PC-3 (cell line): ENCODE results near the gene PRPSAP2. TPM values are rescaled to one million over a fixed set of nuclear protein-coding genes. Genes with fewer than 3 reads are reported as not detected.

Experiments used
- ATAC-seq: fragments of 200-7000 bp; cut with Tn5 transposase; 2 replicates; pipeline ENCODE4 v1.9.1; 2020; ENCODE audit warnings: mild to moderate bottlenecking, moderate library complexity
- BruUV-seq: library from RNA; stranded (reverse); fragments of 400-500 nt; replicated peaks from 2 replicates; lab custom pipeline; 2021; lab: Mats Ljungman, UMichigan
- CTCF ChIA-PET: fragments of 300-600 bp; sonication (Branson Sonifier 250); formaldehyde crosslinking; loops from one replicate; lab custom pipeline; 2022; ENCODE audit warnings: antibody characterized with exemption; lab: Charles Lee
- POLR2A ChIA-PET: fragments of 300-600 bp; sonication (Branson Sonifier 250); formaldehyde crosslinking; loops from one replicate; lab custom pipeline; 2022; ENCODE audit warnings: antibody characterized with exemption; ENCODE audit not compliant: unreplicated experiment; lab: Charles Lee
- DNase-seq: peaks from one replicate; pipeline ENCODE4 v3.0.0-alpha.2; 2015
- H2AFZ ChIP-seq: fragments of 300-600 bp; sonication (generic); 2 replicates; pipeline ENCODE4 v1.6.0; 2016; ENCODE audit warnings: antibody characterized with exemption, low read length
- H3F3A ChIP-seq: fragments of 300-600 bp; sonication (generic); one replicate; pipeline ENCODE4 v1.6.0; 2017; ENCODE audit warnings: antibody characterized with exemption, low read length, control low read depth, mild to moderate bottlenecking; ENCODE audit not compliant: unreplicated experiment
- H3K27ac ChIP-seq: fragments of 300-600 bp; sonication (generic); 2 replicates; pipeline ENCODE4 v1.5.1; 2016; ENCODE audit warnings: mild to moderate bottlenecking, low read length
- H3K27me3 ChIP-seq: fragments of 300-600 bp; sonication (generic); 2 replicates; pipeline ENCODE4 v1.6.1; 2016; ENCODE audit warnings: low read length, mixed read lengths
- H3K36me3 ChIP-seq: fragments of 300-600 bp; sonication (generic); 2 replicates; pipeline ENCODE4 v1.6.1; 2016; ENCODE audit warnings: low read depth, mixed run types, low read length, mixed read lengths
- H3K4me1 ChIP-seq: fragments of 300-600 bp; sonication (generic); 2 replicates; pipeline ENCODE4 v1.5.1; 2016; ENCODE audit warnings: low read length; ENCODE audit not compliant: insufficient read depth
- H3K4me2 ChIP-seq: fragments of 300-600 bp; sonication (generic); 2 replicates; pipeline ENCODE4 v1.6.0; 2016; ENCODE audit warnings: low read length
- H3K4me3 ChIP-seq: fragments of 300-600 bp; sonication (generic); 2 replicates; pipeline ENCODE4 v1.5.1; 2016; ENCODE audit warnings: mild to moderate bottlenecking, low read length, mixed read lengths
- H3K79me2 ChIP-seq: fragments of 300-600 bp; sonication (generic); 2 replicates; pipeline ENCODE4 v1.6.1; 2017; ENCODE audit warnings: low read length, mixed read lengths
- H3K9ac ChIP-seq: fragments of 300-600 bp; sonication (generic); 2 replicates; pipeline ENCODE4 v1.6.0; 2016; ENCODE audit warnings: mild to moderate bottlenecking, low read length
- H3K9me2 ChIP-seq: fragments of 300-600 bp; sonication (generic); replicated peaks from 2 replicates; pipeline ENCODE4 v1.6.1; 2016; ENCODE audit warnings: mixed run types, low read length, mixed read lengths
- H3K9me3 ChIP-seq: fragments of 300-600 bp; sonication (generic); 2 replicates; pipeline ENCODE4 v1.6.1; 2016; ENCODE audit warnings: low read length, mixed read lengths
- H4K20me1 ChIP-seq: fragments of 300-600 bp; sonication (generic); 2 replicates; pipeline ENCODE4 v1.6.1; 2016; ENCODE audit warnings: low read length, mixed read lengths
- EZH2 ChIP-seq: fragments of 300-600 bp; sonication (generic); IDR thresholded peaks from one replicate; pipeline ENCODE4 v1.6.1; 2017; ENCODE audit warnings: antibody characterized with exemption, mild to moderate bottlenecking, low read length; ENCODE audit not compliant: unreplicated experiment
- EZH2phosphoT487 ChIP-seq: fragments of 300-600 bp; sonication (generic); IDR thresholded peaks from 2 replicates; pipeline ENCODE4 v1.6.1; 2018; ENCODE audit warnings: mild to moderate bottlenecking, antibody characterized with exemption, low read length, borderline replicate concordance
- intact Hi-C: fragments of 100-400 bp; cut with micrococcal nuclease; formaldehyde crosslinking; loops from 2 replicates; pipeline ENCODE4 v1.9.0; 2023
- total RNA-seq: library from RNA; depleted of rRNA; stranded (reverse); fragments of >200 nt; gene quantifications from 2 replicates; pipeline ENCODE4 v1.2.3, GENCODE V29; 2014
- TF ChIP-seq, protein P1 (sequence below): fragments of 300-600 bp; sonication (generic); conservative IDR thresholded peaks from 2 replicates; pipeline ENCODE4 v1.5.1; 2017; ENCODE audit warnings: antibody characterized with exemption, low read depth, mild to moderate bottlenecking, low read length

The PRPSAP2 gene
- total RNA-seq, 1 experiment from 2014 or later = 81.3 TPM

DNA sequence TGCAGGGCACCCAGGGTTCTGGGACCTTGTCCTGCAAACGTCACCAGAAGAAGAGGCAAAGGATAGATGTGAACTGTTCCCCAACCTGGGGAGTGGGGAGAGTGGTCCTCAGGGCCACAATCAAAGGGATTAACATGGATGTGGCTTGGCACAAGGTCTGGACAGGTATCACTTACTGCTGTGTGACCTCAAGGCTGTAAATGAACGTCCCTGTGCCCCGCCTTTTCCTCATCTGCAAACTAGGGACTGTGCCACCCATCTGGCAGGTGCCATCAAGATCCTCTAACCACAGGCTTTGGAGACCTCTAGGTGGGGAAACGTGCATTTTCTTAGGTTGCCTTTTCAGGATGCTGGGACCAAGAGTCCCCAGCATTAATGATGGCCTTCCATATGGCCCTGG lies 119.1 kb downstream of the PRPSAP2 start:
- Histone ChIP-seq H3K79me2 (no peaks in the 10 kb centered on the region), H3K27ac (no peak overlapping the region), H3F3A (no peaks in the 10 kb centered on the region), H3K9me2 (no peaks in the 10 kb centered on the region), H3K4me2 (no peak overlapping the region), H3K4me1 (peaks cover 11% of the 10 kb centered on the region), H4K20me1 (no peaks in the 10 kb centered on the region), H3K4me3 (no peak overlapping the region), H3K36me3 (no peaks in the 10 kb centered on the region), H2AFZ (no peak overlapping the region), H3K27me3 (no peaks in the 10 kb centered on the region), H3K9me3 (no peaks in the 10 kb centered on the region), H3K9ac (no peak overlapping the region)
- ChIA-PET POLR2A (no interaction called here), CTCF (no interaction called here)
- no peak for DNase-seq
- no peak for ATAC-seq
- intact Hi-C loops = no loop called here
- no peak for TF ChIP-seq EZH2phosphoT487
- TF ChIP-seq, protein P1, sequence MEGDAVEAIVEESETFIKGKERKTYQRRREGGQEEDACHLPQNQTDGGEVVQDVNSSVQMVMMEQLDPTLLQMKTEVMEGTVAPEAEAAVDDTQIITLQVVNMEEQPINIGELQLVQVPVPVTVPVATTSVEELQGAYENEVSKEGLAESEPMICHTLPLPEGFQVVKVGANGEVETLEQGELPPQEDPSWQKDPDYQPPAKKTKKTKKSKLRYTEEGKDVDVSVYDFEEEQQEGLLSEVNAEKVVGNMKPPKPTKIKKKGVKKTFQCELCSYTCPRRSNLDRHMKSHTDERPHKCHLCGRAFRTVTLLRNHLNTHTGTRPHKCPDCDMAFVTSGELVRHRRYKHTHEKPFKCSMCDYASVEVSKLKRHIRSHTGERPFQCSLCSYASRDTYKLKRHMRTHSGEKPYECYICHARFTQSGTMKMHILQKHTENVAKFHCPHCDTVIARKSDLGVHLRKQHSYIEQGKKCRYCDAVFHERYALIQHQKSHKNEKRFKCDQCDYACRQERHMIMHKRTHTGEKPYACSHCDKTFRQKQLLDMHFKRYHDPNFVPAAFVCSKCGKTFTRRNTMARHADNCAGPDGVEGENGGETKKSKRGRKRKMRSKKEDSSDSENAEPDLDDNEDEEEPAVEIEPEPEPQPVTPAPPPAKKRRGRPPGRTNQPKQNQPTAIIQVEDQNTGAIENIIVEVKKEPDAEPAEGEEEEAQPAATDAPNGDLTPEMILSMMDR = no peak
- TF ChIP-seq EZH2 = no peak
- BruUV-seq = no TSS peak

DNA sequence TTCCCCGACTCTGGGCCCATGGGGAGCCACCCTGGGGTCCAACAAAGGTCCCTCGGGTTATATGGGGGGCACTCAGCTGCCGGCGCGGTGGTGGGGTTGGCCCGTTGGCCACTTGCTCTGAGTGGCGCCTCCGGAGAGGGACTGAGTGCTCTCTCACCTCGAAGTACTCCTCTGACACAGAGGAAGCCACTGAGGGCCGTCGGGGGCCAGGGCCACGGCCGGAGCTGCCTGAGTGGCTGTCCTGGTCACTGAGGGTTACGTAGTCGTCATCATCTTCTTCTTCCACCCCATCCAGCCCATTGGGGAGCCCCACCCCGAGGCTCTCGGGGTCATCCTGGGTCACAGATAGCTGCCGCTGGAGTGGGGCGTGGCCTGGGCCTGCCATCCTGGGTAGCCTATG lies 119.7 kb downstream of the PRPSAP2 start:
- Histone ChIP-seq H3F3A (no peaks in the 10 kb centered on the region), H3K9me2 (no peaks in the 10 kb centered on the region), H4K20me1 (no peaks in the 10 kb centered on the region), H3K36me3 (no peaks in the 10 kb centered on the region), H3K79me2 (no peaks in the 10 kb centered on the region), H3K27me3 (no peaks in the 10 kb centered on the region), H3K4me2 (no peak overlapping the region), H2AFZ (no peak overlapping the region), H3K4me1 (peaks cover 17% of the 10 kb centered on the region), H3K9me3 (no peaks in the 10 kb centered on the region), H3K9ac (no peak overlapping the region), H3K27ac (no peak overlapping the region), H3K4me3 (no peak overlapping the region)
- TF ChIP-seq EZH2 (no peak), EZH2phosphoT487 (no peak)
- TF ChIP-seq, protein P1 = no peak
- CTCF ChIA-PET = no interaction called here
- ATAC-seq (no peak), DNase-seq (no peak)
- POLR2A ChIA-PET = no interaction called here
- no TSS peak for BruUV-seq
- intact Hi-C loops = no loop called here

DNA sequence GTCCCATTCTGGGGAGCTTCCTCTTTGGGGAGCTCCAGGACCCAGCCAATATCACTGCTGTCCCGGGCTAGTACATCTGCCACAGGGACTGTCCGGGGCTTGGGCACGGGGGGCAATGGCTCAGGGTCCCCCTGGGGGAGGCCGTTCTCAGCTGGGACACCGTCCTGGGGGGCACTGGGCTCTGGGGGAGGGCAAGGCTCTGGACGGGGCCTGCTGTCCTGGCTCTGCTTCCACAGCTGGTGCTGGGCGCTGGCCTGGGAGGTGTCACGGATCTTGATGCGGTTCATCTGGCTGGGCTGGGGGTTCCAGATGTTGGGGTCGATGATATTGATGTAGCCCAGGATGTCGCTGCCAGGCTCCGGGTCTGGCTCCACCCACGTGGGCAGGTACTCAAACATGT lies 120.1 kb downstream of the PRPSAP2 start:
- peaks cover 17% of the 10 kb centered on the region for H3K4me1 ChIP-seq
- BruUV-seq = no TSS peak
- no peaks in the 10 kb centered on the region for H3K36me3 ChIP-seq
- ATAC-seq (no peak), DNase-seq (no peak)
- no peak overlapping the region for H2AFZ ChIP-seq
- ChIA-PET CTCF (no interaction called here), POLR2A (no interaction called here)
- H3K9ac ChIP-seq = no peak overlapping the region
- H3K27me3 ChIP-seq = no peaks in the 10 kb centered on the region
- no peak overlapping the region for H3K4me3 ChIP-seq
- no peaks in the 10 kb centered on the region for H3K79me2 ChIP-seq
- no peaks in the 10 kb centered on the region for H3F3A ChIP-seq
- no peak overlapping the region for H3K27ac ChIP-seq
- H3K4me2 ChIP-seq = no peak overlapping the region
- H3K9me2 ChIP-seq = no peaks in the 10 kb centered on the region
- H4K20me1 ChIP-seq = no peaks in the 10 kb centered on the region
- H3K9me3 ChIP-seq = no peaks in the 10 kb centered on the region
- TF ChIP-seq, protein P1 = no peak
- TF ChIP-seq EZH2 (no peak), EZH2phosphoT487 (no peak)
- intact Hi-C loops = no loop called here
